Thyroid gland (tissue), 4 donors: ENCODE data around the gene PTPRG. TPM values are rescaled to one million over a fixed set of nuclear protein-coding genes. Genes with fewer than 3 reads are reported as not detected.
"Not testable (repeated sequence)": the region's sequence is repeated elsewhere in the genome, so short reads cannot be mapped to it uniquely, and the experiment has no call there.

ENCODE experiments used
- DNase-seq, 2 donors: peaks; one replicate each; pipeline ENCODE4 v3.0.0-alpha.2; 2019
- H3K27ac ChIP-seq, 3 donors: fragments of 200-600 bp; sonication (generic); 1 replicate in 2 of 3; 2 replicates in 1 of 3; pipeline ENCODE4 v1.5.1; 2016 to 2019; ENCODE audit warnings: mild to moderate bottlenecking in 1 of 3, moderate library complexity in 1 of 3
- H3K27me3 ChIP-seq: fragments of 200-600 bp; sonication (generic); one replicate; pipeline ENCODE4 v1.5.1; 2019
- H3K36me3 ChIP-seq, 2 donors: fragments of 200-600 bp; sonication (generic); one replicate each; pipeline ENCODE4 v1.5.1; 2016 to 2019
- H3K4me1 ChIP-seq, 2 donors: fragments of 200-600 bp; sonication (generic); one replicate each; pipeline ENCODE4 v1.5.1; 2017 to 2019
- H3K4me3 ChIP-seq, 3 donors: fragments of 200-600 bp; sonication (generic); replicated peaks in 1 of 3; 1 replicate in 2 of 3; 2 replicates in 1 of 3; pipeline ENCODE4 v1.5.1; 2016; ENCODE audit warnings: mild to moderate bottlenecking in 1 of 3
- H3K9me3 ChIP-seq: fragments of 200-600 bp; sonication (generic); one replicate; pipeline ENCODE4 v1.5.1; 2017
- POLR2A ChIP-seq, 2 donors: fragments of 450-650 bp; IDR thresholded peaks; one replicate each; pipeline ENCODE4 v1.6.1; 2017; ENCODE audit warnings: antibody characterized with exemption in 2 of 2, mild to moderate bottlenecking in 2 of 2, moderate library complexity in 1 of 2
- WGBS, 2 donors: methylation state at CpG; one replicate each; pipeline ENCODE4 v1.1.5; 2017; 5-methylcytosine and 5-hydroxymethylcytosine counted together
- intact Hi-C: fragments of 100-400 bp; cut with DNase I; formaldehyde crosslinking; loops from one replicate; pipeline ENCODE4 v1.15.1; 2023
- total RNA-seq, 4 donors: library from RNA; depleted of rRNA; stranded (reverse); fragments of >200 nt; gene quantifications; one replicate each; pipeline ENCODE4 v1.2.3, GENCODE V29; 2016
- TF ChIP-seq, protein P1 (sequence below), 6 experiments: fragments of 200-600 bp in 3 of 6; fragments of 450-650 bp in 3 of 6; sonication (generic) in 3 of 6; IDR thresholded peaks; one replicate each; pipeline ENCODE4 v1.5.1; 2016 to 2019; ENCODE audit warnings: antibody characterized with exemption in 6 of 6, mild to moderate bottlenecking in 2 of 6, inconsistent platforms in 1 of 6, moderate library complexity in 1 of 6

PTPRG gene
- total RNA-seq, 4 donors from 2014 or later = 81.6 to 207 (median 132) TPM

DNA sequence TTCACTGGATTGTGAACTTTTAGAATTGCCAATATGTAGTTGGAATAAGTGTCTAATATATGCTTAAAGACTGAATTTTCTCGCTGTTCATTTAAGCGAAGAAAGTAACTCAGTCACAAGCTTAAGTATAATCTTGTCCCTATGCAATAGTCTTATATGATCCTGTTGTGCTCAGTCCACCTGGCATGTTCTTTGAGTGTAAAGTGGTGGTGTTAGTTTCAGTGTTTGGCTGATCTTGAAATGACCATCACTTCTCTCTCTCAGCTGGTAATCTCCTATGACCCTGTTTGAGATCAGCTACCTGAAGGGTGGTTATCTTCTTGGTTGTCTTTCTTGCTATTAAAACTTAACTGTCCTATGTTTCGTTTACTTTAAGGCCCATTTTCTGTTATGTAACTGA lies 197.5 kb downstream of the PTPRG start:
- TF ChIP-seq POLR2A (IDR thresholded peaks at IDR 0.05) = no peak
- TF ChIP-seq, protein P1, sequence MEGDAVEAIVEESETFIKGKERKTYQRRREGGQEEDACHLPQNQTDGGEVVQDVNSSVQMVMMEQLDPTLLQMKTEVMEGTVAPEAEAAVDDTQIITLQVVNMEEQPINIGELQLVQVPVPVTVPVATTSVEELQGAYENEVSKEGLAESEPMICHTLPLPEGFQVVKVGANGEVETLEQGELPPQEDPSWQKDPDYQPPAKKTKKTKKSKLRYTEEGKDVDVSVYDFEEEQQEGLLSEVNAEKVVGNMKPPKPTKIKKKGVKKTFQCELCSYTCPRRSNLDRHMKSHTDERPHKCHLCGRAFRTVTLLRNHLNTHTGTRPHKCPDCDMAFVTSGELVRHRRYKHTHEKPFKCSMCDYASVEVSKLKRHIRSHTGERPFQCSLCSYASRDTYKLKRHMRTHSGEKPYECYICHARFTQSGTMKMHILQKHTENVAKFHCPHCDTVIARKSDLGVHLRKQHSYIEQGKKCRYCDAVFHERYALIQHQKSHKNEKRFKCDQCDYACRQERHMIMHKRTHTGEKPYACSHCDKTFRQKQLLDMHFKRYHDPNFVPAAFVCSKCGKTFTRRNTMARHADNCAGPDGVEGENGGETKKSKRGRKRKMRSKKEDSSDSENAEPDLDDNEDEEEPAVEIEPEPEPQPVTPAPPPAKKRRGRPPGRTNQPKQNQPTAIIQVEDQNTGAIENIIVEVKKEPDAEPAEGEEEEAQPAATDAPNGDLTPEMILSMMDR (IDR thresholded peaks at IDR 0.05) = no peak
- Histone ChIP-seq H3K4me1 (peaks cover 0 to 4% of the 10 kb centered on the region in 2 donors), H3K4me3 (no peak overlapping the region), H3K27me3 (no peaks in the 10 kb centered on the region), H3K36me3 (no peaks in the 10 kb centered on the region), H3K27ac (no peak overlapping the region), H3K9me3 (no peaks in the 10 kb centered on the region)
- no peak for DNase-seq
- intact Hi-C loops = no loop called here
- 96 to 98% methylated on average over 3 of the region's 3 CpGs for WGBS, 2 donors

- 96 to 97% methylated on average over 2 of the region's 2 CpGs for WGBS, 2 donors
- DNase-seq, H3K4me3 ChIP-seq: not testable (repeated sequence)
Observed at GRCh38 chr3:61760783-61761182, 199.4 kb downstream of the PTPRG start.

GRCh38 chr3:61761694-61762430 lies 200.5 kb downstream of the PTPRG start:
- 76 to 78% methylated on average over 8 of the region's 8 CpGs for WGBS, 2 donors

More at GRCh38 chr3:61760783-61761182, 199.4 kb downstream of the PTPRG start:
- H3K4me1 ChIP-seq, H3K36me3 ChIP-seq, H3K27ac ChIP-seq, intact Hi-C loops, H3K9me3 ChIP-seq, H3K27me3 ChIP-seq: not testable (repeated sequence)

DNA sequence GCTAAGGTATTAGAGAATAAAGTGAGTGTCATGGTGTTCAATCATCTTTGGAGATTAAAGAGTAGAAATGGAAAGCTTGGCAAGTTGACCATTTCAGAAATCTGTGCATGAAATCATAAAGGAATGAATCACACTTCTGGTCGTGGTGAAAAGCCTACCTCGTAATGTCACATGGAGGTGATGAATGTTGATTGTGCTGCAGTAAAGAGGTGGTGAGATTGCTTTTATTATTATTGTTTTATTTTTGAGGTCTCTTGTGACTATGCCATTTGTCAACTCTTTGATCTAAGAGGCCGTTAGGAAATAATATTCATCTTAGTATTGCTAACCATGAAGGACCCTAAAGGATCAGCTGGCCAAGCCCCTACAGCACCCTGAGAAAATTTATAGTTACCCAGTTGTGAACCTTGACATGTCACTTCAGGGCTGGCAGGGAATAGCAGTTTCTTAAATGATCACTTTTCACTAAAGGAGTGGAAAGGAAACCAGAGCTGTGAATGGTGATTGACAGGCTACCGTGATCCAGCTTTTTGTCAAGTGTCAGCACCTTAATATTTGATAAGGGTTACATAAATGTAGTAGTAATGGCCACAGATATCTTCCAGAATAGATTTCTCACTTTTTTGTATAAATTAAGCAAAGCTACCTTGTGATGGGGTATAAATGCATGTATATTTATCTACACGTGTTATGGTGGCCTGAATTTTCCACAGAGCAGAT lies 203.9 kb downstream of the PTPRG start:
- 93% methylated on average over 5 of the region's 5 CpGs for WGBS, 2 donors
- no peaks in the 10 kb centered on the region for H3K36me3 ChIP-seq
- intact Hi-C loops = no loop called here

More at GRCh38 chr3:61761694-61762430, 200.5 kb downstream of the PTPRG start:
- no peak for TF ChIP-seq POLR2A (IDR thresholded peaks at IDR 0.05)
- TF ChIP-seq, protein P1 (IDR thresholded peaks at IDR 0.05) = no peak
- intact Hi-C loops = no loop called here
- H3K9me3 ChIP-seq = no peaks in the 10 kb centered on the region
- H3K27me3 ChIP-seq = no peaks in the 10 kb centered on the region
- no peak overlapping the region for H3K4me3 ChIP-seq
- no peaks in the 10 kb centered on the region for H3K4me1 ChIP-seq
- H3K27ac ChIP-seq = no peak overlapping the region
- H3K36me3 ChIP-seq = no peaks in the 10 kb centered on the region
- no peak for DNase-seq

DNA sequence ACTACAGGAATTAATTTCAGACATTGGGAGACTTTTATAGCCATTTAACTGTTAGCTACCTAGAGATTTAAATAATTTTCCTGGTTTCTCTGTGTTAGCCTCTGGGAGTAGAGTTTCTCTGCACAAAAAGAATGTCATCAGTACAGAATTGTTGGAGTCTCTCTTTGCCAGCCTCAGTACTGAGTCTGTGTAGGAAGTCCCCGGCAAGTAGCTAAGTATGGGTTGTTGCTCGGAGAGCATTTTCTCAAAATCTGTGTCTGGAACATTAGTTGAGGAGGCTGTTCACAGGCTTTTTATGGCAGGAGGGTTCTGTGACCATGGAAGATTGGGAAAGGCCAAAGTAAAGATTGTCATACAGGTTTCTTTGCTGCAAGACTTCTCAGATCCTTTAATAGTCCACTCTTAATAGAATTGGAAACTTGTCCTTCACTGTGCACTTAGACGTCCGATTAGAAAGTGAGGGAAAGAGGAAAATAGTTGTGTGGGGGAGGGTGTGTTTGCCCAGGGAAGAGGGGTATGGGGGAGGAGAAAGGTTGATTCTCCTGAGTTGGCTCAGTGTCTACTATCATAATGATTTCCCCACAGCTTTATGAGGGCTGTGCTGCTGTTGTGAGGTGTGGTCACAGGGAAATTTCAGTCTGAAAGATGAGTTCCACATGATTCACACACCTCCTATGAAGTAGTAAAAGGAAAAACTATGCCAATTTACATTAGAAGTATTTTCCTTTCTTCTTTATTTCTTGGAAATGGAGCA lies 207.1 kb downstream of the PTPRG start:
- DNase-seq = no peak
- TF ChIP-seq POLR2A (IDR thresholded peaks at IDR 0.05) = no peak
- TF ChIP-seq, protein P1 (IDR thresholded peaks at IDR 0.05) = no peak
- Histone ChIP-seq H3K27ac (no peak overlapping the region), H3K27me3 (no peaks in the 10 kb centered on the region), H3K4me1 (no peaks in the 10 kb centered on the region), H3K36me3 (no peaks in the 10 kb centered on the region), H3K4me3 (no peak overlapping the region), H3K9me3 (no peaks in the 10 kb centered on the region)
- intact Hi-C loops = no loop called here
- whole genome bisulfite sequencing, 2 donors = 70 to 77% methylated on average over 4 of the region's 4 CpGs

More for the DNA sequence above, 203.9 kb downstream of the PTPRG start:
- no peak for DNase-seq
- TF ChIP-seq, protein P1 (IDR thresholded peaks at IDR 0.05) = no peak
- no peak for TF ChIP-seq POLR2A (IDR thresholded peaks at IDR 0.05)
- H3K27me3 ChIP-seq = no peaks in the 10 kb centered on the region
- H3K9me3 ChIP-seq = no peaks in the 10 kb centered on the region
- no peaks in the 10 kb centered on the region for H3K4me1 ChIP-seq
- no peak overlapping the region for H3K4me3 ChIP-seq
- H3K27ac ChIP-seq = no peak overlapping the region
